GM21381 (cell line): ENCODE results near the gene B4GALT2.

Experiments
- ATAC-seq: cut with Tn5 transposase; IDR thresholded peaks from one replicate; pipeline ENCODE4 v1.9.1; 2021; ENCODE audit warnings: mild to moderate bottlenecking, moderate library complexity; ENCODE audit not compliant: unreplicated experiment

The B4GALT2 gene

DNA sequence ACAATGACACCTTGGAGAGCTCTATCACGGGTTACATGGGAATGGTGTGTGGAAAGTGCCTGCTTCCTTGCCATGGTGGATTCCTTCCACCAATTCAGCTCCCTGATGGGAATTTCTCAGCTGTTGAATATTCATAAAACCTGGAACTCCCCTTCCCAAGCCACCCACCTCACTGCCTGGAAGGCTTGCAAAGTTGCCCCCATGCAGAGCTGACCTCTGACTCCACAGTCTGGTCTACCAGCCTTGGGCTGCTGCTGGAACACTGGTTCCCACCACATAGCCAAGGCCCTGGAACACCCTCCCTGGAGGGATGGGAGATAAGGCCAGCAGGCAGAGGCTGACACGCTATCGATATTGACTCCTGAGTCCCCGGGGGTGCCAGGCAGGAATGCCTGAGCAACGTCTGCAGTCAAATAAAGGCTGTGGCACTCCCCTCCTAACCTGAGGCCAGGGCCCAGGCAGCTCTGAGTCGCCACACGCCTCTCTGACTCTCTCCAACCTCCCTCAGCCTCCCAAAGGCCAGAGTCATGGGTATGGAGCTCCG, 21.2 kb downstream of the B4GALT2 start:
- ATAC-seq = no peak

- no peak for ATAC-seq
These were observed 23.2 kb downstream of the B4GALT2 start for GRCh38 chr1:44002165-44002564.

GRCh38 chr1:44002606-44003157, 23.7 kb downstream of the B4GALT2 start:
- ATAC-seq = no peak

DNA sequence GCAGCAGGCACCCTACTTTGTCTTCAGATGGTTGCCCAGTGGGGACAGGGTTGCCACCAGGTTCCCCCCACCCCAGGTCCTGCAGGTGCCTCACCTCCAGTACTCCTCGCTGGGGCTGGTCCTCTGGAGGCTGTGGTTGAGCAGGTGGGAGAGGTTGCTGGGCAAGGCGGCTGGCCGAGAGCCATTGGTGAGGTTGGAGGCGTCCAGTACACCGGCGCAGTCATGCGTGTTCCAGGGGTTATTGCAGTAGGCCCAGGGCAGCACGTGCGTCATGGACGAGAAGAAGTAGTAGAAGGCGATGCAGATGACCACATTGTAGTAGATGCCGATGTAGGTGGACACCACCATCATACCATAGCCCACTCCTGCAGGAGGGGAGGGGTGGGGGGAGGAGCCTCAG, 29.2 kb downstream of the B4GALT2 start:
- no peak for ATAC-seq

DNA sequence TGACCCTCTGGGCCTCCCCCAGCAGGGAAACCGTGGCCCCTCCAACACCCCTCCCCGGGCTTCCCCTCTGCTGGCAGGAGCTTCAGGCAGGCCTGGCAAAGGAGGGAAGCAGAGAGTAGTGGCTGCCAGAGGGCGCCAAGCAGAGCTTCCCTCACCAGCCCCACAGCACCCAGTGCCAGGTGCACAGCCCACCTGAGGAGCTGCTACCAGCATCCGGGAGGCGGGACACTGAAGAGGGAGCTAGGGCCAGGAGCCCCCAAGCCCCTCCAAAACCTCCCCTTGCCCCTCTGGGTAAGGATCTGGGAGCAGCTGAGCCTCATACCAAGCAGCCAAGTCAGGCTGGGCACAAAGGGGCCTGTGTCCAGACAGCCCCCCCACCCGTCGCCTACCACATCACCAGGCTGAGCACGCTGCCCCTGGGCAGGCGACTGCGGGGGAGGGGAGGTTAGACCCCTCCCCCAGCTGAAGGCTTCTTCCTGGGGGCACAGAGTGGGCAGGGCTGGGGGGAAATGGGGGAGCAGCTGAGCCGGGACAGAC, 32.0 kb downstream of the B4GALT2 start:
- ATAC-seq = no peak

GRCh38 chr1:44012404-44012803, 33.4 kb downstream of the B4GALT2 start:
- ATAC-seq = no peak

- no peak for ATAC-seq
These were observed 34.1 kb downstream of the B4GALT2 start for GRCh38 chr1:44012941-44013609.

GRCh38 chr1:44013949-44014348, 34.9 kb downstream of the B4GALT2 start:
- ATAC-seq = no peak

GRCh38 chr1:44014365-44015104, 35.5 kb downstream of the B4GALT2 start:
- ATAC-seq = no peak

DNA sequence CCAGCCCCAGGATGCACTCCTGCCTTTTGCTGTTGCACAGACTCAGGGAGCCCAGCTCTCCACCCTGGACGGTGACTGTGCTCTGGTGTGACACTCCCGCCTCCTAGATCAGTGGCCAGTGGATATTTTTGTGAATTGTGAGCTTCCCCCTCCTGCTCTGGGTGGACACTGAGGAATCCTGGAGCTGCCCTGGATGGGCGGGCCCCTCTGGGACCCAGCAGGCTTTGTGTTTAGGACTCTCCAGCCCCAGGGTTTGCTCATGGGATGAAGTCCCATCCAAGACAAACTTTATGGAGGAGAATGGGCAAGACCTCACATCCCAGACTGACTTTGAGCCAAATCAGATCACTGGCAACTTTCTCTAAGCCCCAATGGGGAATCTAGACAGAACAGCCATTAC, 36.2 kb downstream of the B4GALT2 start:
- no peak for ATAC-seq

DNA sequence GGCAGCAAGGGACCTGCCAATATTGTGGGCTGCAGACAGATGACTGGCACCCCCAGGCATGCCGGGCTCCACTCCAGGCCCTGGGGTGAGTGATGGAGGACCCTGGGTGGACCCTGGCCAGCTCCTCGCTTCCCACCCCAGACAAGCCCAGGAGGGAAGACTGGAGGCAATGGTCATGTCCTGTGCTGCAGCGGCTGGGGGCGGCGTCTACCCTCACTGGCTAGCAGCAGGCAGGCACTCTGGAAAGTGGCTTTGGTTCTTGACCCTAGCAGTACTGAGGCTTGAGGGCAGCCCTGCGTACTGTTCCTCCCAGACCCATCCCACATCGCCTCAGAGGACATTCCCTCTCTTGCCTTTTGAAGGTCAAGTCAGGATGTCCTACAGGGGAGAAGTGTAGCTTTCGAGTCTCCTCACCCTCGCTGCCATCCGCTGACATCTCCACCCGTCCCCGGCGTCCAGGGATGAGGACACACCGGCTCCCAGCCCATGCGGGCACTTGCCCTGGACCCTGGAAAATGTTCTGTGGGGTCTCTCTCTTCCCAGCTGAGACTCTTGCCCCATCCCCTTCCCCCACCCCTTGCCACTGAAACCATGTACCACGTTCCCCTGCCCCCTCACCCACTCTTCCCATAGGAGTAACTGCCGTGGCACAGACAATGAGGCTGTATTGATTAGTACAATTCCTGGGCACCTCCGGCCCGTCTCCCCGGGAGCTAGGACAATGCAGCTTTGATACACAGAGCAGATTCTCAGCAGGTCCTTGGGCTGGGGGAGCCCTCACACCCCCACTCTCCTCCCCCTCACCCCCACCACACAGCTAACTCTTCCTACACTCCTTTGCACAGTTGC, 37.3 kb downstream of the B4GALT2 start:
- ATAC-seq = no peak

- no peak for ATAC-seq
These were observed 37.9 kb downstream of the B4GALT2 start for GRCh38 chr1:44016890-44017400.

DNA sequence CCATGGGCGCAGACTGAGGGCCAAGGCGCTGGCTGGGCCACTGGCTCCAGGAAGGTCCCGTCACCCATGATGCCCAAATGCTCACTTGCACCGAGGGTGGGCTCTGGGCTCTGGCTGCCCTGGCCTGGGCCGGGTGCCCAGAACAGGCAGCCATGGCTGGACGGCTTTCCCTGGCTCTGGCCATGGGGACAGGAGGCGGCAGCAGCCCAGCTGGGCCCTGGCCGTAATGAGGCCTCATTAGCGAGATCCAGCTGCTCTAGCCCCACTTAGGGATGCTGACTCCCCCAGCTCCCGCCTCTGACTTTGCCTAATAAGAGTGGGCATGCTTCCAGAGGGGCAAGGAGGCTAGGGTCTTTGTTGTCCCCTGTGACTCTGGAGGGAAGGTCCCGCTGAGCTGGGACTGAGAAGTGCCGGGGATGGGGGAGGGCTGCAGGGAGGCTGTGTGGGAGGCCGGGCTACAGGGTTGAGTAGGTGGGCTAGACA, 40.5 kb downstream of the B4GALT2 start:
- ATAC-seq = no peak

DNA sequence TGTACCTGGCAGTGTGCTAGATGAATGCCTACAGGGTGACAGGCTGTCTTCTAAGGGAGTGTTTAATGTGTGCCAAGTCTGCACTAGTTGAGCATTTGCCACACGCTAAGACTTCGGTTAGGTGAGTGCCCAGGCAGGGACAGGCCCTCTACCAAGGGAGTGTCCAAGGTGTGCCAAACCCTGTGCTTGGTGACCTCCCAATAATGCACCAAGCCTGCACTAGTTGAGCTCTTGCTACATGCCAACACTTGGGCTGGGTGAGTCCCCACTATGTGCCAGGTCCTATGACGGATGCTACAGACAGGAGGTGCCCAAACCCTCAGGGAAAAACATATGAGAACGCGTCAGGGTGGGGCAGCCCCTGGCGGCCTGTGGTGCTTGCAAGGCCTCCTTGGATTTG, 41.5 kb downstream of the B4GALT2 start:
- ATAC-seq = no peak

GRCh38 chr1:44021156-44021555, 42.1 kb downstream of the B4GALT2 start:
- ATAC-seq = no peak

GRCh38 chr1:44021581-44022321, 42.7 kb downstream of the B4GALT2 start:
- ATAC-seq = no peak

DNA sequence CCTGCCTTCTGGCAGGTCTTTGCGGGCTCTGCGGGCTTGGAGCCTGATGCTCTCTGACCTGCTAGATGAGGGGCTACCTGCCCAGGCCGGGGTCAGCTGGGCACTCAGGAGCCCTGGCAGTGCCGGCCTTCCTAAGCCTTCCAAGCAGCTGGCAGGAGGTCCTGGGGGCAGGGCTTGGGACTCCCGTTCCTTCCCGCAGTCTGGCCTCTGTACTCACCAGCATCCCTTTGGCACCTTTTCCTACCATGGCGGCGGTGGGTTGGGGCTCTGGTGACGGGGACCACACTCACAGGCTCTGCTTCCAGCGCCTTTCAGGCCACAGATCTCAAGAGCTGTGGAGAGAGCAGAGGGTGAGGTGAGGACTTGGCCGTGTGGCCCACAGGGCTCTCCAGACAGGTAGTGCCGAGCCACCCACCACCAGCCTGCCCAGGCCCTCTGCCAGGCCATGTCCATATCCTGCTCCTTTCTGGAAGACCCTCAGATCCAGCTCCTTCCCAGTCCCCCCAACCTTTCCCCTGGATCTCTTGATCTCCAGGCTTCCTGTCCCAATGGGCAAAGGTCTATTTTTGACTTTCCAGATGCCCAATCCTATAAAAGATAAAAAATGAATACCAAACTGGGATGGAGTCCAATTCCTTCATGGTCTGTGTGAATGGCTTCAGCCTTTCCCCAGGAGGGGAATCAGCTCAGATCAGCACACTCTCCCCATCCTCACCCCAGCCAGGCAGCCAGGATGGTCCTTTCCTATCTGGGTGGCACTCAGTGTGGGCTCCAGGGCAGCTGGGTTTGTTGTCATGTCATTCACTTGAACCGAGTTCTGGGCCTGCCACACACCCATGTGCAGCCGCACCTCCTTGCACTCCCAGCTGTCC, 45.3 kb downstream of the B4GALT2 start:
- no peak for ATAC-seq

GRCh38 chr1:44024903-44025525, 46.0 kb downstream of the B4GALT2 start:
- ATAC-seq = no peak
